PFSK-1 (cell line): ENCODE data around the gene PRR36.
A peak's percentile ranks its signal among the peaks of the same experiment; 100 is the strongest.

Source experiments
- FOXP2 ChIP-seq: optimal IDR thresholded peaks from 2 replicates; pipeline ENCODE3; 2011; ENCODE audit warnings: borderline replicate concordance, control low read depth, inconsistent platforms; ENCODE audit not compliant: insufficient read depth; ENCODE audit errors: extremely low read length, extremely low read depth
- POLR2AphosphoS5 ChIP-seq: IDR thresholded peaks from 2 replicates; pipeline ENCODE4 v1.6.1; 2012; ENCODE audit warnings: low read depth, mild to moderate bottlenecking, control low read depth, low read length, moderate library complexity
- SIN3A ChIP-seq: IDR thresholded peaks from 2 replicates; pipeline ENCODE4 v1.6.1; 2012; ENCODE audit warnings: mild to moderate bottlenecking, low read length, moderate library complexity, borderline replicate concordance; ENCODE audit not compliant: insufficient read depth
- TAF1 ChIP-seq: IDR thresholded peaks from 2 replicates; pipeline ENCODE4 v1.6.1; 2012; ENCODE audit warnings: low read length, control low read depth, borderline replicate concordance; ENCODE audit not compliant: insufficient read depth
- TF ChIP-seq, protein P1 (sequence below), 2 experiments: IDR thresholded peaks; 2 replicates each; pipeline versions ENCODE4 v1.6.1 to v1.8.0; 2011 to 2012; ENCODE audit warnings: low read depth in 2 of 2, low read length in 2 of 2, control low read depth in 1 of 2, inconsistent platforms in 1 of 2, mild to moderate bottlenecking in 1 of 2, moderate library complexity in 1 of 2; ENCODE audit not compliant: insufficient read depth in 1 of 2

The PRR36 gene

DNA sequence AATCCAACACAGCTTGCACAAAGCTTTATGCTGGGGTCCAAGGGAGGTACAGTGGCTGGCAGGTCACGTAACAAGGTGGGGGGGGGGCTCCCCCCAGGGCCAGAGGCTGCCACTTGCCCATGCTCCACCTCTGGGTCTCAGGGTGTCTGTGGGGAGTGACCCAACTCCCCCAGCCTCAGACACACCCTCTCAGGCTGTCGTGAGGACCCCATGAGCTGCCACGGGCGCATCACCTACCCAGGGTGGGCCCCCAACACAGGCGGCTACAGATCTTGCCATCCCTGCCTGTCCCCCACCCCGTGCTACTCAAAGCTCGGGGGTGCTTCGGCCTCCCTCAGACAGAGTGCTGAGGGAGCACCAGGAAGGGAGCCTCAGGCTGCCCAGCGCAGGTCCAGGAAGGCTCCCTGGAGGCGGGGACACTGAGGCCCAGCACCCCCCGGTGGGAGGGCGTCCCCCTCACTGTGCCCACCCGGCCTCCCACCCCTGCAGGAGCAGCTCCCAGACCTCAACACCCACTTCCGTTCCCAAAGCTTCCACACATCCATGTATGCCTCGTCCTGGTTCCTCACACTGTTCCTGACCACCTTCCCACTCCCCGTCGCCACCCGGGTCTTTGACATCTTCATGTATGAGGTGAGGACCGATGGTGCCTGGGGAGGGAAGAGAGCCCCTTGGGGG is 23.1 kb downstream of the PRR36 start:
- TF ChIP-seq TAF1 (no peak), POLR2AphosphoS5 (no peak), FOXP2 (no peak), SIN3A (no peak)
- TF ChIP-seq, protein P1, sequence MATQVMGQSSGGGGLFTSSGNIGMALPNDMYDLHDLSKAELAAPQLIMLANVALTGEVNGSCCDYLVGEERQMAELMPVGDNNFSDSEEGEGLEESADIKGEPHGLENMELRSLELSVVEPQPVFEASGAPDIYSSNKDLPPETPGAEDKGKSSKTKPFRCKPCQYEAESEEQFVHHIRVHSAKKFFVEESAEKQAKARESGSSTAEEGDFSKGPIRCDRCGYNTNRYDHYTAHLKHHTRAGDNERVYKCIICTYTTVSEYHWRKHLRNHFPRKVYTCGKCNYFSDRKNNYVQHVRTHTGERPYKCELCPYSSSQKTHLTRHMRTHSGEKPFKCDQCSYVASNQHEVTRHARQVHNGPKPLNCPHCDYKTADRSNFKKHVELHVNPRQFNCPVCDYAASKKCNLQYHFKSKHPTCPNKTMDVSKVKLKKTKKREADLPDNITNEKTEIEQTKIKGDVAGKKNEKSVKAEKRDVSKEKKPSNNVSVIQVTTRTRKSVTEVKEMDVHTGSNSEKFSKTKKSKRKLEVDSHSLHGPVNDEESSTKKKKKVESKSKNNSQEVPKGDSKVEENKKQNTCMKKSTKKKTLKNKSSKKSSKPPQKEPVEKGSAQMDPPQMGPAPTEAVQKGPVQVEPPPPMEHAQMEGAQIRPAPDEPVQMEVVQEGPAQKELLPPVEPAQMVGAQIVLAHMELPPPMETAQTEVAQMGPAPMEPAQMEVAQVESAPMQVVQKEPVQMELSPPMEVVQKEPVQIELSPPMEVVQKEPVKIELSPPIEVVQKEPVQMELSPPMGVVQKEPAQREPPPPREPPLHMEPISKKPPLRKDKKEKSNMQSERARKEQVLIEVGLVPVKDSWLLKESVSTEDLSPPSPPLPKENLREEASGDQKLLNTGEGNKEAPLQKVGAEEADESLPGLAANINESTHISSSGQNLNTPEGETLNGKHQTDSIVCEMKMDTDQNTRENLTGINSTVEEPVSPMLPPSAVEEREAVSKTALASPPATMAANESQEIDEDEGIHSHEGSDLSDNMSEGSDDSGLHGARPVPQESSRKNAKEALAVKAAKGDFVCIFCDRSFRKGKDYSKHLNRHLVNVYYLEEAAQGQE (IDR thresholded peaks at IDR 0.05; ENCODE audit: insufficient read depth in 1 of 2, low read depth in 2 of 2, low read length in 2 of 2), result no peak

DNA sequence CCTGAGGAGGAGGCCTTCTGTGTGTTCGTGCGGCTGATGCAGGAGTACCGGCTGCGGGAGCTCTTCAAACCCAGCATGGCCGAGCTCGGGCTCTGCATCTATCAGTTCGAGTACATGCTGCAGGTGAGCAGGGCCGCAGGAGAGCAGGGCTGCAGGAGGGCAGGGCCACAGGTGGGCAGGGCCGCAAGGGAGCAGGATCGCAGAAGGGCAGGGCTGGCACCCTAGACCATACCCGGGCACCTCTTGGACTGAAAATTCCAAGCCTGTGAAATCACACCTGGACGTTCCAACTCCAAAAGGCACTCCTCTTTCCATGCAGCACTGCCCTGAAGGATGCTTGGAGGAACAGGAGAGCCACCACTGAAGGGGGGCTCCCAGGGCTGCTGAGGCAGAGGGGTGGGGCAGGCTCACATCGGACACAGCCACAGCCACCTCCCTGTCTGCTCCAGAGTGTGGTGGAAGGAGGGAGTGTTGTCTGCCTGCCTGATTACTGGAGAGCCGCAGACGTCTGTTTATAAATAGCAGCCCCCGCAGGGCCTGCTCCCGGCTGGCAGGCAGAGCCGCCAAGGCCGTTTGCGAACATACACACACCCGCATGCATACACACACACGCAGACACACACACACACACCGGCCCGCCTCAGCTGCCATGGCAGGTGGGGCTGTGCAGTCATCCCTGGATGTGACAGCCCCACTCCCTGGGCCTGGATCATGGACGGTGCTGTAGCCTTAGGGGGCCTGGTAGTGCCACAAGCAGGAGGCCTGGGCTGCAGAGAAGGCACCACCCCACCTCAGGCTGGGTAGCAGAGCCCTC is 24.0 kb downstream of the PRR36 start:
- TF ChIP-seq, protein P1 (IDR thresholded peaks at IDR 0.05; ENCODE audit: insufficient read depth in 1 of 2, low read depth in 2 of 2, low read length in 2 of 2), result no peak
- TF ChIP-seq FOXP2 (peak; percentile 36), TAF1 (no peak)

DNA sequence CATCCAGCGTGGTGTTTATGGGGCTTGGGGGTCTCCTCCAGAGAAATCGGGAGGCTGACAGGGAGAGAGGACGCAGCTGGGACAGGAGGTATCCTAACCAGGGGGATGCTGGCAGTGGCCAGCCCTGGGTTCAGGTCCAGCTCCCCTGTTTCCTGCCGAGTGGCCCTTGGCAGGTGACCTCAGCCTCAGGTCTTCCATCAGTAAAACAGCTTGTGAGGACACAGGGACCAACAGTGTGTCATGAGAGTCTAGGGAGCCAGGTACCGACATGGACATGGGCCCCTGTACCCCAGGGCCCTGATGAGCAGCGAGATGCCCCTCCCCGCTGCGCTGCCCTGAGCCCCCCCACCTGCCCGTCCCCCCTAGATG is 24.6 kb downstream of the PRR36 start:
- no peak for TF ChIP-seq SIN3A
- TF ChIP-seq FOXP2, result no peak
- TF ChIP-seq TAF1, result no peak
- TF ChIP-seq, protein P1 (IDR thresholded peaks at IDR 0.05; ENCODE audit: insufficient read depth in 1 of 2, low read depth in 2 of 2, low read length in 2 of 2), result no peak
- TF ChIP-seq POLR2AphosphoS5, result no peak

DNA sequence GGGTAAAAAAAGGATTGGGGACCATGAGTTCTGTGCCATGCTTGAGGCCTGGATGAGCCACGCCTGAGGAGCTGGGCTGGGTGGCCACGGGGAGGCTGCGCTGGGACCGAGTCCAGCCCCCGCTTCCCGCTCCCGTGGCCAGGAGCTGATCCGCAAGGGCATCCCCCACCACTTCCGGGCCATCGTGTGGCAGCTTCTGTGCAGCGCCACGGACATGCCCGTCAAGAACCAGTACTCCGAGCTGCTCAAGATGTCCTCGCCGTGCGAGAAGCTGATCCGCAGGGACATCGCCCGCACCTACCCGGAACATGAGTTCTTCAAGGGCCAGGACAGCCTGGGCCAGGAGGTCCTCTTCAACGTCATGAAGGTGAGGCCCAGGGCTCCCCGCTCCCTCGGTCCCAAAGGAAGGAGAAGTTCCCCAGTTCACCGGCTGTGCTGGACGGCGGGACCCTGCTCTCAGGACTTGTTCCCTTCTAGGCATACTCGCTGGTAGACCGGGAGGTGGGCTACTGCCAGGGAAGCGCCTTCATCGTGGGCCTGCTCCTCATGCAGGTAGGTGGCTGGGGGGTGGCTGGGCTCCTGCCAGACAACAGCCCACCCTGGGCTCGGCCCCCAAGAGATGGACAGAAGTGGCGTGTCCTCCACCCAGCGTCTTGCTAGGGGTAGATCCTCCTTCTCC is 25.3 kb downstream of the PRR36 start:
- TF ChIP-seq FOXP2, result no peak
- TF ChIP-seq SIN3A, result no peak
- TF ChIP-seq, protein P1 (IDR thresholded peaks at IDR 0.05; ENCODE audit: insufficient read depth in 1 of 2, low read depth in 2 of 2, low read length in 2 of 2), result no peak
- TF ChIP-seq TAF1, result no peak
- TF ChIP-seq POLR2AphosphoS5, result no peak
